PC-9 (cell line): ENCODE results near the gene MSLN.

Experiments used
- EZH2 ChIP-seq: fragments of 200-600 bp; sonication (generic); IDR thresholded peaks from 2 replicates; pipeline ENCODE4 v1.8.0; 2017; ENCODE audit warnings: antibody characterized with exemption, low read depth
- TF ChIP-seq, protein P1 (sequence below): fragments of 200-600 bp; sonication (generic); conservative IDR thresholded peaks from 2 replicates; pipeline ENCODE4 v1.6.1; 2017; ENCODE audit warnings: mixed run types, antibody characterized with exemption, mild to moderate bottlenecking, moderate library complexity

DNA sequence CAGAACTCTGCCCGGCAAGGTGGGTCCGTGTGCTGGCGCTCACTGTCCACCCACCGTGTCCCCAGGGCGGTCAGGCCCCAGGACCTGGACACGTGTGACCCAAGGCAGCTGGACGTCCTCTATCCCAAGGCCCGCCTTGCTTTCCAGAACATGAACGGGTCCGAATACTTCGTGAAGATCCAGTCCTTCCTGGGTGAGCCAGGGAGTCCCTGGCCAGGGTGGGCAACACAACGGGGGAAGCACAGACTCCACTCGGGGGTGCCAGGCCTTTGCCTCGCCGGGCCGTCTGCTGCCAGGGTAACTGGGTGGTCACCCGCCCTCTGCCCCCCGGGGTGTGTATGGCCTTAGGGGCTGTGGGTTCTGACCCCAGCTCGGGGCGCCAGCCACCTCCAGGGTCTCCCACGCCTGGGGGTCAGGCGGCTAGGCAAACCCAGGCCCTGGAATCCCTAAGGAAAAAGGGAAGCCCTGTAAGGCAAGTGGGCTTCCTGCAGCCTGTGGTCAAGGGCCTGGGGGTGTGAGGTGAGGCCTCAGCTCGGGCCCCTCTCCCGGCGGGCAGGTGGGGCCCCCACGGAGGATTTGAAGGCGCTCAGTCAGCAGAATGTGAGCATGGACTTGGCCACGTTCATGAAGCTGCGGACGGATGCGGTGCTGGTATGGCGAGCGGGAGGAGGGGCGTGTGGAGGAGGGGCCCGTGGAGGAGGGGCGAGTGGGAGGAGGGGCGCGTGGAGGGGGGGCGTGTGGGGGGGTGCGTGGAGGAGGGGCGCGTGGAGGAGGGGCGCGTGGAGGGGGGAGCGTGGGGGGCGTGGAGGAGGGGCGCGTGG is 6.5 kb downstream of the MSLN start:
- TF ChIP-seq, protein P1, sequence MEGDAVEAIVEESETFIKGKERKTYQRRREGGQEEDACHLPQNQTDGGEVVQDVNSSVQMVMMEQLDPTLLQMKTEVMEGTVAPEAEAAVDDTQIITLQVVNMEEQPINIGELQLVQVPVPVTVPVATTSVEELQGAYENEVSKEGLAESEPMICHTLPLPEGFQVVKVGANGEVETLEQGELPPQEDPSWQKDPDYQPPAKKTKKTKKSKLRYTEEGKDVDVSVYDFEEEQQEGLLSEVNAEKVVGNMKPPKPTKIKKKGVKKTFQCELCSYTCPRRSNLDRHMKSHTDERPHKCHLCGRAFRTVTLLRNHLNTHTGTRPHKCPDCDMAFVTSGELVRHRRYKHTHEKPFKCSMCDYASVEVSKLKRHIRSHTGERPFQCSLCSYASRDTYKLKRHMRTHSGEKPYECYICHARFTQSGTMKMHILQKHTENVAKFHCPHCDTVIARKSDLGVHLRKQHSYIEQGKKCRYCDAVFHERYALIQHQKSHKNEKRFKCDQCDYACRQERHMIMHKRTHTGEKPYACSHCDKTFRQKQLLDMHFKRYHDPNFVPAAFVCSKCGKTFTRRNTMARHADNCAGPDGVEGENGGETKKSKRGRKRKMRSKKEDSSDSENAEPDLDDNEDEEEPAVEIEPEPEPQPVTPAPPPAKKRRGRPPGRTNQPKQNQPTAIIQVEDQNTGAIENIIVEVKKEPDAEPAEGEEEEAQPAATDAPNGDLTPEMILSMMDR: no peak
- no peak for TF ChIP-seq EZH2
